Inflammatory macrophage (primary cell): ENCODE data around the gene RFC2.
"Not testable (repeated sequence)": the region's sequence is repeated elsewhere in the genome, so short reads cannot be mapped to it uniquely, and the experiment has no call there.

Source experiments
- DNase-seq, 2 donors: peaks; one replicate each; pipeline ENCODE4 v3.0.0-alpha.2; 2020 to 2022

RFC2 gene

GRCh38 chr7:74246497-74246896 is 7.7 kb downstream of the RFC2 start:
- no peak for DNase-seq

- DNase-seq = no peak
Observed at GRCh38 chr7:74242122-74242443, 12.1 kb downstream of the RFC2 start.

GRCh38 chr7:74240482-74240881 is 13.7 kb downstream of the RFC2 start:
- DNase-seq = no peak

GRCh38 chr7:74236284-74236683 is 17.9 kb downstream of the RFC2 start:
- no peak for DNase-seq

GRCh38 chr7:74235518-74236268 is 18.5 kb downstream of the RFC2 start:
- DNase-seq = no peak

GRCh38 chr7:74233655-74234285 is 20.4 kb downstream of the RFC2 start:
- DNase-seq = no peak

- peak; percentile 43 to 65 for DNase-seq
Observed at GRCh38 chr7:74231232-74231590, 23.0 kb downstream of the RFC2 start.

GRCh38 chr7:74230446-74231231 is 23.6 kb downstream of the RFC2 start:
- DNase-seq = peak; percentile 91 to 92

- DNase-seq = peak; percentile 82 to 83
Observed at GRCh38 chr7:74228951-74229900, 25.0 kb downstream of the RFC2 start.

GRCh38 chr7:74226633-74227032 is 27.6 kb downstream of the RFC2 start:
- peak; percentile 85 to 87 for DNase-seq

- peak; percentile 18 to 27 for DNase-seq
Observed at GRCh38 chr7:74225400-74225799, 28.8 kb downstream of the RFC2 start.

- not testable (repeated sequence) for DNase-seq
Observed at GRCh38 chr7:74224907-74225306, 29.3 kb downstream of the RFC2 start.

- DNase-seq = no peak
Observed at GRCh38 chr7:74224511-74224832, 29.7 kb downstream of the RFC2 start.

- DNase-seq = no peak
Observed at GRCh38 chr7:74223711-74224510, 30.3 kb downstream of the RFC2 start.

GRCh38 chr7:74222851-74223710 is 31.1 kb downstream of the RFC2 start:
- DNase-seq = no peak

GRCh38 chr7:74221713-74222112 is 32.5 kb downstream of the RFC2 start:
- no peak for DNase-seq

- DNase-seq = no peak
Observed at GRCh38 chr7:74220229-74220628, 34.0 kb downstream of the RFC2 start.

- no peak for DNase-seq
Observed at GRCh38 chr7:74219416-74219815, 34.8 kb downstream of the RFC2 start.

- DNase-seq = no peak
Observed at GRCh38 chr7:74218343-74218698, 35.9 kb downstream of the RFC2 start.

- peak; percentile 80 to 84 for DNase-seq
Observed at GRCh38 chr7:74217455-74218342, 36.5 kb downstream of the RFC2 start.
